ENCODE results near the gene JPT1.
"Not testable (repeated sequence)": the region's sequence is repeated elsewhere in the genome, so short reads cannot be mapped to it uniquely, and the experiment has no call there.

Gene JPT1

DNA sequence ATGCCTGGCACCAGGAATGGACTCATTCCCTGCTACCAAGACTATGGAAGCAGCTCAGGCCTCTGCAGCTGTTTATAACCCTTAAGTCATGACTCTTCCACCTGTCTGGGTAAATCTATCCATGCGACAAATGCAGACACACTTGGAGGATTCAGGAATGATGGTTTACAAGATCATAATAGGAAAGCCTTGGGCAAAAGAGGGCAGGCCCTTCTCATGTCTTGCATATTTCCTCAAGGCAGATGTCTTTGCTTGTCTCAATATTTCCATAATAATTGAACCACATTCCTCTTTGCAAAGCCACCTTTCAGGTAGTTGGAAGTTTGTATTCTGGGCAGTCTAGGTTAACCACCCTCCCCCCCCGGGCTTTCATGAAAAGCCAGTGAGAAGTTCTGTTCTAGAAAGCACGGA lies 884 bp upstream of the JPT1 start:
- DNase-seq: no peak

DNA sequence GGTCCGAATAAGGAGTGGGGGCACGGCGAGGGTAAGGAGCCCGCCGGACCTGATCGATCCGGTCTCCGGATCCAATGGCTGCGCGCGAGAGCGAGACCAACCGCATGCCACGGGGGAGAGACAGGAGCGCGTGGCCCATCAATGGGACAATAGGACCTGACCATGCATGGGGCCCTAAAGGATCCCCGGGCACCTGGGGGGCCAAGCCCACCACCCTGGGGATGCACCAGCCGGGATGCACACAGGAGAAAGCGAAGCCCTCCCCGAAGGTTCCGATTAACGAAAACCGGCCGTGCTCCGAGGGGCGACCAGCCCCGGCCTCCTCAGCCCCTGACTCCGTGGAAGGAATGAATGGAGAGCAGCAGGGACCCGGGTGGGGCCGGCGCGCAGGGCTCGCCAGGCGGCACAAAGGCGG lies 525 bp downstream of the JPT1 start:
- peak; percentile 40 for DNase-seq

DNA sequence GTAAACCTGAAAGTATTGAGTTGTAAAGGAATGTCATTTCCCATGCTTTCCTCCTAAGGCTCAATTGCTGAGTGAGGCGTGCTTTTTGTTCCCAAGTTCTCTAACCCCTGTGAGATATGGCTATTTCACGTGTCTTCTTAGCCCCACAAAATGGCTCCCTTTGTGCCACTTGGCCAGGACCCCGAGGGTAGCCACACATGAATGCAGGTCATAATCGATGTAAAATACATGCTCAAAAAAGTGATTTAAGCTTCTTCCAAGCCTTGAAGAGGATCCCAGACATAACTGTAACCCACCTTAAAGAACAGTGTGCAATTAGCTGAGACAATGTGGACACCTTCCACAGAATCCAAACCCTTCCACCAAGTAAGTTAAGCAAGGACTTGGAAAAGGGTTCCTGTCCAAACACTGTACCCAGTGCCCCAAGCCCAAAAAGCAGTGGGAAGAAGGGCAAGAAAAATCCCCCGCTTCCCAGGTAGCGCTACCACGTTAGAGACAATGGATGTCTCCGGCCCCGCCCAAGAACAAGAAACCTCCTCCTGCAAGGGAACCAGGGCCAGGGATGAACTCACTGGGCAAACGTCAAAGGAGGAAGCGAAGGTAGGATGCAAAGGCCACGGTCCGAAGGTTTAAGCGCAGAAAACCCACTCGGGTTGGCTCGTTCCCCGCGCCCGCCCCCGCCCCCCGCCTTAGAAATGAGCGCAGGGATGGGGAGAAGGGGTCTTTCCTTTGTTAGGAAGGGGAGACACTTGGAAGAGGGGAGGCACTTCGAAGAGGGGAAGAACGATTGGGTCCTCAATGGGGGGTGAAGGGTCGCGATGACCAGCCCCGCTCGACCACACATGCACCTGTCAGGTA lies 1.2 kb downstream of the JPT1 start:
- no peak for DNase-seq

DNA sequence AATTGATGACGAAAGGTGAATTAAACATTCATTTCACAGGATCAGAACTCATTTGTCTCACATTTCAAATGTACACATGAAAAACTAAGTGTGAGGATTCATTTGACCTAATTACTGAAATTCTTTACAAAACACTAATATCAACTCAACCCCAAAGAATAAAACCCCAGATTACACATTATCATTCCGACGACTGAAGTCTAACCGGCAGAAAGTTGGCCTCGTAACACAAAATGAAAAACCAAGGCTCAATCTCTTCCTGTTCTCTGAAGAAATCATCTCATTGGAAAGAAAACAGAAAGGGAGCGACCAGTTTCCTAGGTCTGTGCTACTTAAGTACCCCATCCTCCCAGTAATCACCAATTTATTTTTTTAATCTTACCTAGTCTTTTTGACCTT lies 1.8 kb downstream of the JPT1 start:
- no peak for DNase-seq

DNA sequence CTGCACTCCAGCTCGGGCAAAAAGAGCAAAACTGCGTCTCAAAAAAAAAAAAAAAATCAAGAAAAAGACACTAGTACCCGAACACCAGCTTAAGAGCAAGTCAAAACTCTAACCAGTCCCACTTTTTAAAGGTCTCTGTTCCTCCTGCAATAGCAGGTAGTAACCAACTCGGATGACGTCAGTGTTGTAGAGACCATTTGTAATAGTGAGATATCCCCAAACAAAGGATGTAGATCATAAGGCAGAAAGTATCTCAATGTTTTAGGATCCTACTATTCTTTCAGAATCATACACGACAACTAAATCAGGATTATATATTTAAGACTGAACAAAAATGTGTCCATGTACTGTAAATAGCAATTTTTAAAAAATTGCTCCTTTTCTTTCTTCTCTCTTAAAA lies 2.4 kb downstream of the JPT1 start:
- no peak for DNase-seq

DNA sequence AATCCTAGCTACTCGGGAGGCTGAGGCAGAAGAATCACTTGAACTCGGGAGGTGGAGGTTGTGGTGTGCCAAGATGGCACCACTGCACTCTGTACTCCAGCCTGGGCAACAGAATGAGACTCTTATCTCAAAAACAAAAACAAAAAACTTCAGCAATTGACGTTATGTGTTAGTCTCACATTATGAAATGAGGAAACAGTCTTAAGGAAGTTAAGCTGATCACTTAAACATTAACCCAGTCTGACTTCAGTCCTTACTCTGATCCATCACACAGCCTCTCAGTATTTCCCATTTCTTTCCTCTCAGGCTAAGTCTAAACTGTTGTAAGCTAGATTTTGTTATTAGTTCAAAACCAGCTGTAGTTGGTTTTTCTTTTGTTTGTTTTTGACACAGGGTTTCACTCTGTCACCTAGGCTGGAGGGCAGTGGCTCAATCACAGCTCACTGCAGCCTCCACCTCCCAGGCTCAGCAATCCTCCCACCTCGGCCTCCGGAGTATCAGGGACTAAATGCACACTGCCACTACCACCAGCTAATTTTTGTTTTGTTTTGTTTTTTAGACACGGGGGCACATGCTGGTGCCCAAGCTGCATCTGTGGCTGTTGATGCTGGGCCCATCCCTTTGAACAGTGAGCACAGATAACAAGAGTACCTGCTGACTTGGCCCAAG lies 6.3 kb downstream of the JPT1 start:
- no peak for DNase-seq

DNA sequence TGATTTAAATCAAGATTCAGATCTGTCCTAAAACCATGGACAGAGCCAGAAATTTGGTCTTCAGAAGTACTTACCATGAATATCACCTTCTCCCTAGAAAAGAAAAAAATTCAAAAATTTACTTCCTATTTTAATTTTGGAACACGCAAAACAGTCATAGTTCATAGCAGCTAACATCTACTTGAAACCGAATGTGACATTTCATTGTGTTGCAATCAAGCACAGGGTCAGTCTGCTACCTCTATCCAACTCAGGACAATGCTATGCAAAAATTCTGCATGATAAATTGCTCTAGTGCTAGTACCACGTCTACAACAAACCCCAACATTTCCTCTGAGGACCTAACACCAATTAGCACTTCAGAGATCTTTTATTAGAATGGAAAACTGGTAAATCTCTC lies 7.7 kb downstream of the JPT1 start:
- DNase-seq: no peak

DNA sequence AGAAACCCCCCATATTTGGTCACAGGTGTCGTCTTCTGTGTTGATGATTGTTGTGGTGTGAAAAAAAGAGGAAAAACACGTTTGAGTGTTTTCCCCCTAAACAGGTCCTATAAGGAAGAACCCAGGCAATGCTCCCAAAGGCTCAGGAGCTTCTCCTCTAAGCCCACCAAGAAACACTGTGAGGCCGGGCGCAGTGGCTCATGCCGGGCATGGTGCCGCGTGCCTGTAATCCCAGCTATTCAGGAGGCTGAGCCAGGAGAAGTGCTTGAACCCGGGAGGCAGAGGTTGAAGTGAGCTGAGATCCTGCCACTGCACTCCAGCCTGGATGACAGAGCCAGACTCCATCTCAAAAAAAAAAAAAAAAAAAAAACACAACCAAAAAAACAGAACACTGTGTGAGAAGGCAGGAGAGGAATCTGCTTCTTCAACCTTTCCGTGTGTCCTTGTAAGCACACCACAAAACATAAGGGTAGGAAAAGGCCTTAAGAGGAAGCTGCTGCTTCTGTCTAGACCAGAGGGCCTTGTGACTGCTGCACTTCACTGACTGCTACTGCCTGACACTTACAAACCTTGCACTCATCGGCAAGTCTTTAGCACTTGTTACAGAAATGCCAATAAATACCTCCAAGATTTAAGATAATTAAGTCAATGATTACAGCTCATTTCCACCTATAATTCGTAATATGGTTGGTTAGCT lies 9.3 kb downstream of the JPT1 start:
- DNase-seq: no peak

DNA sequence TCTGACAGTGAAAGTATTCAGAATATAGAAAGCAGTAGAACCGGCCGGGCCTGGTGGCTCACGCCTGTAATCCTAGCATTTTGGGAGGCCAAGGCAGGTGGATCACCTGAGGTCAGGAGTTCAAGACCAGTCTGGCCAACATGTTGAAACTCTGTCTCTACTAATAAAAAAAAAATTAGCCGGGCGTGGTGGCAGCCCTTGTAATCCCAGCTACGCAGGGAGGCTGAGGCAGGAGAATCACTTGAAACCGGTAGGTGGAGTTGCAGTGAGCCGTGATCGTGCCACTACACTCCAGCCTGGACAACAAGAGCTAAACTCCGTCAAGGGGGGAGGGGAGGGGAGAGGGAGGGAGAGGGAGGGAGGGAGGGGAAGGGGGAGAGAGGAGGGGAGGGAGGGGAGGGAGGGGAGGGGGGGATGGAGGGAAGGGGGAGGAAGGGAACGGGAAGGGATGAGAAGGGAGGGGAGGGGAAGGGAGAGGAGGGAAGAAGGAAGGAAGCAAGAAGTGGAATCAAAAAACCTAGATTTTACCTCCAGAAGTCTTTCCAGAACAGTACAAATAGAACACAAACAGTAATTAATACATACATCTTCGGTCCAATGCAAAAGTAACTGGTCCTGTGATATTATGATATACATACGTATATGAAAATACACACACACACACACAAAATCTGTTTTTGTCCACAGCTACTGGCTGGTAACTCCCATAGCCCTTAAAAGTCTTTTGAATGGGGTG lies 11.9 kb downstream of the JPT1 start:
- DNase-seq: no peak

DNA sequence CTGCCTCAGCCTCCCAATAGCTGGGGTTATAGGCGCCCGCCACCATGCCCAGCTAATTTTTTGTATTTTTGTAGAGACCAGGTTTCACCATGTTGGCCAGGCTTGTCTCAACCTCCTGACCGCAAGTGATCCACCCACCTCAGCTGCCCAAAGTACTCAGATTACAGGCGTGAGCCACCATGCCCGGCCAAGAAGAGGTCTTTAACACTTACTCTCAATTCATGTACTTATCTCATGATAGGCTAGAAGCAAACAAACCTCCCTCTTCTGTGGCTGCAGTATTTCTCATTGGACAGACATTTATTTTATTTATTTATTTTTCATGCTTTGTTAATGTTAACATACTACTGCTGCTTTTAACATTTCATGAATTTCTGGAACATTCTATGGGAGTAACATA lies 15.8 kb downstream of the JPT1 start:
- DNase-seq: no peak

DNA sequence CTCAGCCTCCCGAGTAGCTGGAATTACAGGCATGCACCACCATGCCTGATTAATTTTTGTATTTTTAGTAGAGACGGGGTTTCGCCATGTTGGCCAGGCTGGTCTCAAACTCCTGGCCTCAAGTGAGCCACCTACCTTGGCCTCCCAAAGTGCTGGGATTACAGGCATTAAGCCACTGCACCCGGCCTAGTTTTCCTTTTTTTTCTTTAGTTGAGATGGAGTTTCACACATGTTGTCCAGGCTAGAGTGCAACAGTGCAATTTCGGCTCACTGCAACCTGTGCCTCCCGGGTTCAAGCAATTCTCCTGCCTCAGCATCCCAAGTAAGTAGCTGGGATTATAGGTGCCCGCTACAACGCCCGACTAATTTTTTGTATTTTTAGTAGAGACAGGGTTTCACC lies 16.6 kb downstream of the JPT1 start:
- DNase-seq: not testable (repeated sequence)

DNA sequence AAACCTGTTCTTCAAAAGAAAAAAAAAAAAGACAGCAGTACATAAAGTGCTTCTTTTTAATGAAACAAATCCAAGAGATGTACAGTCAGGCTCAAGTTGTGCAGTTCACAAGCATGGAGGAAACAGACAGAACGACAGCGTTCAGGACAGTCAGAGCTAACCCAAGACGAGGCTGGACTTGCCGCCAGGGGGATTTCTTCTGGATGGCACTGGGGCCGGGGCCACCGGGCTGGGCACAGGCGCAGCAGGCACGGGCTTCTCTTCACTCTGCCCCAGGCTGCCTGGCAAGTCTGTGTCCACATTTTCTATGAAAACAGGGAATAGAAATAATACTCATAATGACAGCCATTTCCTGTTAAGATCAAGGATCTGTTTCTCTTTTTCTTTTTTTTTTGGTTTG lies 18.4 kb downstream of the JPT1 start:
- no peak for DNase-seq

DNA sequence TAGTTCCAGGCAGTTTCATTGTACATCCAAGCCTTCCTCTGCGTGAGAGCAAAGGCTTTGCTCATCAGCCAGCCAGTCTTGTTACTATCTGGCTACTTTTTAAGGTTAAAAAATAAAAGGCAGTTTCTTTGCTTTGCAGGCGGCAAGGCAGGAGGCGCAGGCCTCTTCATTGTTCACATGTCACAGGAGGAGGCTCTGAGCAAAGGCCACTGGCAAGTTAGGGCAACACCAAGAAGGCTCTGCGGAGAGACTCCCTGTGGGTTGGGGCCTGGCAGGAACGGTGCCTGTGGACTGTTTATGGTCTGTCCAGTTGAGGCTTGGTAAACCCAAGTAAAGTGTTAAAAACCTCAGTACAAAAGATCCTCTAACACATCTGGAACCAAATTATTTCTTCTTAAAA lies 18.9 kb downstream of the JPT1 start:
- no peak for DNase-seq

DNA sequence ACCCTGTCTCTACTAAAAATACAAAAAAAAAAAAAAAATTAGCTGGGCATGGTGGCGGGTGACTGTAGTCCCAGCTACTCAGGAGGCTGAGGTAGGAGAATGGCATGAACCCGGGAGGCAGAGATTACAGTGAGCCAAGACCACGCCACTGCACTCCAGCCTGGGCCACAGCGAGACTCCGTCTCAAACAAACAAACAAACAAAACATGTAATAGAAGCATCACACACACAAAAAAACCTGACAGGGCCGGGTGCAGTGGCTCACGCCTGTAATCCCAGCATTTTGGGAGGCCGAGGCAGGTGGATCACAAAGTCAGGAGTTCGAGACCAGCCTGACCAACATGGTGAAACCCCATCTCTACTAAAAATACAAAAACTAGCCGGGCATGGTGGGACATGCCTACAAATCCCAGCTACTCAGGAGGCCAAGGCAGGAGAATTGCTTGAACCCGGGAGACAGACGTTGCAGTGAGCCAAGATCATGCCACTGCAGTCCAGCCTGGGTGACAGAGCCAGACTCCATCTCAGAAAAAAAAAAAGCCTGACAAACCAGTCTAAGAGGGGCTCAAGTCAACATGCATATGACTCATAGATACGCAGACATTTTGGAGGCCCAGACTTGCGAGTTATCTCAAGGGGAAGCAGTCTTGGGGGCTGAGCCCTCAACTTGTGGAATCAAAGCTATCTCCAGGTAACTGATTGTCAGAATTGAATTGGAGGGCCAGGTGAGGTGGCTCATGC lies 20.5 kb downstream of the JPT1 start:
- DNase-seq: not testable (repeated sequence)

DNA sequence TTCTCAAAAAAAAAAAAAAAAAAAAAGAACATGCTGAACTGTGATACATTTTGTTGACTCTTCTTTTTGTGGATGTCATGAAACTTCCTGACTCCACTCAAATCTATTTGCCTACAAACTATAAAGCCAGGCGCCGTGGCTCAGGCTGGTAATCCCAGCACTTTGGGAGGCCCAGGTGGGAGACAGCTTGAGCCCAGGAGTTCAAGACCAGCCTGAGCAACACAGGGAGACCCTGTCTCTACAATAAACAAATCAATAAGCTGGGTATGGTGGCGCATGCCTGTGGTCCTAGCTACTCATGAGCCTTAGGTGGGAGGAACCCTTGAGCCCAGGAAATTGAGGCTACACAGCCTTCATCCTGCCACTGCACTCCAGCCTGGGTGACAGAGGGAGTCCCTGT lies 21.3 kb downstream of the JPT1 start:
- no peak for DNase-seq

DNA sequence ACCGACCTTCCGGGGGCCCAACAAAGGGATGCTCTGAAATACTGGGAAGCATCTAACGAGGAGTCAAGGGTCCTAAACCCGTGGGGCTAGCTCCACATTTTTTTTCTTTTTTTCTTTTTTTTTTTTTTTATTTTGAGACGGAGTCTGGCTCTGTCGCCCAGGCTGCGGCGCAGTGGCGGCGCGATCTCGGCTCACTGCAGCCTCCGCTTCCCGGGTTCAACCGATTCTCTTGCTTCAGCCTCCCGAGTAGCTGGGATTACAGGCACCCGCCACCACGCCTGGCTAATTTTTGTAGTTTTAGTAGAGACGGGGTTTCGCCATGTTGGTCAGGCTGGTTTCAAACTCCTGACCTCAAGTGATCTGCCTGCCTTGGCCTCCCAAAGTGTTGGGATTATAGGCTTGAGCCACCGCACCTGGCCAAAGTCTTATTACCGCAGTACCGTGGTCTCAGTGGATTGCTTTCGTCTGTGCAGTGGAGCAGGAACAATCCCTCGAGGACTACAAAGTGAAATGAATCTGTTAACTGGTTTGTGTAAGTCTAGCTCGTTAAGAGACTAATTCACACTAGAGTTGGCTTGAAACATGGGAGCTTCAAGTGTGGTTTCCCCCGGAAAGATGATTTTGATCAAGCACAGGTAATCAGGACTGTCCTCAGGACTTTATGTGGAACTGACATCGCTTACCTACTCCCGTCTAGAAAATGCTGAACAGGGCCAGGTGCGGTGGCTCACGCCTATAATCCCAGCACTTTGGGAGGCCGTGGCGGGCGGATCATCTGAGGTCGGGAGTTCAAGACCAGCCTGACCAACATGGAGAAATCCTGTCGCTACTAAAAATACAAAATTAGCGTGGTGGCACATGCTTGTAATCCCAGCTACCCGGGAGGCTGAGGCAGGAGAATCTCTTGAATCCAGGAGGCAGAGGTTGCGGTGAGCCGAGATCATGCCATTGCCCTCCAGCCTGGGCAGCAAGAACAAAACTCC lies 22.0 kb downstream of the JPT1 start:
- not testable (repeated sequence) for DNase-seq

DNA sequence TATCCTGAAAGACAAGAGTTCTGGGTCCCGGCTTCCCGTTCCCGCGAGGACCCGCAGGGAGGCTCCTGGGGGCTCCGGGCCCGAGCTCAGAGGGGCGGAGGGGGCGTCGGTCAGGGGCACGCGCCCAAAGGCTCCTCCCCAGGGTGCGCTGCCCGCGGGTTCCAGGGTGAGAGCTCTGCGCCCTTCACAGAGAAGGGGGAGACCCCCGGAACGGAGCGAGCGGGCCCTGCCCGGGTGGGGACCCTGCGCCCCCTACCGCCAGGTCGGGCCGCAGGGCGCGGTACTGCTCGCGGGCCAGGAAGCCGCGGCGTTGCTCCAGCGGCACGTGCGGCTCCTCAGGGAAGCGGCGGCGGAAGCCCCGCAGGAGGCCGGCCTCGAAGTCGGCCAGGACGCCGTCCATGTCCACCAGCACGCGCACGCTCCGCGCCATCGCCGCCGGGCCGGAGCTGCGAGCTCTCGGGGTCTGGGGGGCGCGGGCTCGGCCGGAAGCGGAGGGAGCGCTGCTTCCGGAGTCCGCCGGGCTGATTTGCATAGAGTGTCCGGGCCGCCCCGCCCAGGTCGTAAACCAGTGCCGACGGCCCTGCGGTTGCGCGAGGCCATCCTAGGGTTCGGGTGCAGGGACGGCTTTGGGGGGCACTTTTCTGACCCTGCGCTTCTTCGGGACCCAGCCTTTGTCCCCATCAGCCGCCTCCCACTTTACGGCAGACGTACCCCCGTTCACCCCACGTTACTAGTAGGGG lies 22.9 kb downstream of the JPT1 start, which contains the start of gene NT5C:
Gene NT5C (minus strand): TSS at position 465 of the 740 bp plus-strand sequence. CDS start 35 bp downstream, at position 430.
- DNase-seq: peak; percentile 70

DNA sequence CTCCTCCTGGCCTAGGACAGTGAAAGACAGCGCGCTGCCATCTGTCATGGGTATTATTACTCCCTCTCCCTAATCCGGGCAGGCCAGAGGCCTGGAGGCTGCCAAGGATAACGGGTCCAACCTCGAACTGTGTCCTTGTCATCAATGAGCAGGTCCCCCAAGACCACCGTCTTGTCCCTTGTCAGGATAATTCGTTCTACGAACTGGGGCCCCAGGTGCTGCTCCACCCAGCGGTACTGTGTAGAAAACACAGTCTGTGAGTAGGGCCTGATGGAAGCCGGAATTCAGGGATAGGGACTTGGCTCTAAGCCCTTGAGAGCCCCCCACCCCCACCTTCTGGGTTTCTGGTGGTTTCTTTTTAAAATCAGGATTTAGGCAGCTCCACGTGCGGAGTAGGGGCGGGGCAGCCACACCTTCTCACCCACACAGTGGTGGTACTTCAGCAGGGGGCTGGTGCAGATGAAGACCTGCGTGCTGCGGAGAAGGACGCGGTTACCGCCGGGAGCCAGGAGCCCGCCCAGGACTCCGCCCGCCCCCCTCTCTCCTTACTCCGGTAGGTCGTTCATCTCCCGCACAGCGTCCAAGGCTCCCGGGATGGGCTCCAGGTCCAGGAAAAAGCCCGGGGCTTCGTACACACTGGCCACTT lies 23.6 kb downstream of the JPT1 start:
- peak; percentile 44 for DNase-seq

DNA sequence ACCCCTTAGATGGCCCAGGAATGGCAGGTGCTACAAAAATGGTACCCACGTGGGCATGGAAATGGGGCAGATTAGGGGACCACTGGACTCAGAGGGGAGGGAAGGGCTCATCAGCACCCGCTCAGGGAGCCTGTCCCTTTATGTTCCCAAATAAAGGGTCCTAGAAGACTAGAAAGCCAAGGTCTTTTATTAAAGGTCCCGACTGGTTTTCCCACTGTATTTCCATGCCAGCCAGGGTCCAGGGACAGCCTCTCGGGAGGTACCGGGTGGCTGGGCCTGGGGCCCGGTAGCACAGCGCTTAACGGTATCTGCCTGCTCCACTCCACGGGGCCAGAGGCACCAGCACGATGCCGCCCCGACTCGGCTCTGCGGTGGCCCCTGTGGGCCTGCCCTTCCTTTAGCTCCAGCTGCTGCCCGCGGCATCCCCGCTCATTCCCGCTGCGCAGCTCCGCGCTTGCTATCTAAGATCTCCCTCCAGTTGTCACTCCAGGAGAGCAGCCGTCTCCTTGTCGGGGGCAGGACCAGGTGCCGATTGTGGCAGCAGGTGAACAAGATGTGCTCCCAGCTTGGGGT lies 24.2 kb downstream of the JPT1 start:
- DNase-seq: no peak
